HG02885 (cell line): ENCODE results near the gene PPM1L.

Source experiments
- ATAC-seq: cut with Tn5 transposase; IDR thresholded peaks from one replicate; pipeline ENCODE4 v1.9.1; 2021; ENCODE audit warnings: mild to moderate bottlenecking; ENCODE audit not compliant: unreplicated experiment, poor library complexity

The PPM1L gene

DNA sequence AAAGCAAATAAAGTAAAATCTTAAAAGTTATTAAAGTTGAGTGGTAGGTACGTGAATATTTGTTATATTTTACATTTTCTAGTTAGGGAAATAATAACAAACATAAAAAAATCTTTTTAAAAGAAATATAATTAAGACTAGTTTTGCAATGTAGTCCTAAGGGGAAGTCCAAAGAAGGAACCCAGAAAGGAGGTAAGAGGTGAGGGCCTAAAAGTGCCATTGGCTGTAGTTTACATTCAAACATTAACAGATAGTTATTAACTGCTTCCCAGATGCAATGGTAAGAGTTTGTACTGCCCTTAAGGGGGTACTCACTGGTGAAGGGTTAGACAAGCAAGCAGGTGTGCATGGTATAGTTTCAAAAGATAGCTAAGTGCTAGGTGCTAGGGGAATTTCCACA lies 269.9 kb downstream of the PPM1L start:
- no peak for ATAC-seq

GRCh38 chr3:161026612-161027510 lies 270.8 kb downstream of the PPM1L start:
- no peak for ATAC-seq

DNA sequence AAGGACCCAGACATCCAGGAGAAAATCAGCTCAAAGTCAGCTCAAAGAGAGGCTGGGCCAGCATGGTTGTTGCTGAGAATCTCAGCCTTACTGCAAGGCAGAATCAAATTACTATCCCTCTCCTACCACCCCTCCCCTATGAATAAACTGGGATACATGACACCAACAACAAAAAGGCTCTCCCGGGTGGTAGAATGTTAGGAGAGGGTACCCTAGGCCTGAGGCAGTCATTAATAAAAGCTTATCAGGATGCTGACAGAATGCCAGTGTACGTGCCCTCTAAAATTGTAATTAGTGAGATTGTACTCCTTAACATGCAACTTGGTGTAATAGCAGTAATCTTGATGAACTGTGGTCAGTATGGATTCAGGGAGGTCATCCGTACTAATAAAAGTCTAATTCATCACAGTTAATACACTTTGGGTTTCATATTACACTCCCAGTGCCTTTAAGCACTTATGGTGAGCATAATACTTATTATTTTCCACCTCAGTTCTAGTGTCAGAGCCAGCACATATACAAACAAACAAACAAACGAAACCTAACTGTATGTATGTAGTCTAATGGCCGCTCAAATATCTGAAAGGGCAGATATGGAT lies 272.6 kb downstream of the PPM1L start:
- no peak for ATAC-seq

GRCh38 chr3:161031134-161031533 lies 275.1 kb downstream of the PPM1L start:
- no peak for ATAC-seq

DNA sequence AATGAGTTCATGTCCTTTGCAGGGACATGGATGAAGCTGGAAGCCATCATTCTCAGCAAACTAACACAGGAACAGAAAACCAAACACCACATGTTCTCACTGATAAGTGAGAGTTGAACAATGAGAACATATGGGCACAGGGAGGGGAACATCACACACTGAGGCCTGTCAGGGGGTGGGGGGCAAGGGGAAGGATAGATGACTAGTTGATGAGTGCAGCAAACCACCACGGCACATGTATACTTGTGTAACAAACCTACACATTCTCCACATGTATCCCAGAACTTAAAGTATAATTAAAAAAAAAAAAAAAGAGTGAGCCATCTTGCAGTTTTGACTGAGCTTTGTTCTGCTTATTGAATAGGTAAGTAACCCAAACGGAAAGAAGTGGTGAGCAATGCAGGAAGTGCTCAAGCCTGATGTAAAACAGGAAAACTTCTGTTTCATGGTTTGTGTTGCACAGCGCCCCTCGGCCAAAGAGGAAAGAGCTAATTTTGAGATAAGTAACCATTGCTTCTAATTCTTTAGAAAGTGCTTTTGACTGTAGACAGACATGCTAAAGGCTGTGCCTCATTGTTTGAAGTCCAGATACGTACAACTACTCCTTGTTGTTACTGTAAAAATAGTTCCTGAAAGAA lies 279.0 kb downstream of the PPM1L start:
- peak; percentile 86 for ATAC-seq

GRCh38 chr3:161035711-161036110 lies 279.7 kb downstream of the PPM1L start:
- peak; percentile 33 for ATAC-seq

DNA sequence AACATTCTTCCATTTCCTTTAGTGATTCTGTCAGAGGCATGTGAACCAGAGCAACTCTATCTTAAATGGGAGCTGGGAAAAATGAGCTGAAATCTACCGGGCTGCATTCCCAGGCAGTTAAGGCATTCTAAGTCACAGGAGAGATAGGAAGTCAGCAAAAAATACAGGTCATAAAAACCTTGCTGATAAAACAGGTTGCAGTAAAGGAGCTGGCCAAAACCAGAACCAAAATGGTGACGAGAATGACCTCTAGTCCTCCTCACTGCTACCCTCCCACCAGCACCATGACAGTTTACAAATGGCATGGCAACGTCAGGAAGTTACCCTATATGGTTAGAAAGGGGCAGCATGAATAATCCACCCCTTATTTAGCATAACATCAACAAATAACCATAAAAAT lies 282.7 kb downstream of the PPM1L start:
- ATAC-seq: no peak

- ATAC-seq: peak; percentile 71
Observed at GRCh38 chr3:161042023-161042501, 286.0 kb downstream of the PPM1L start.

GRCh38 chr3:161043336-161044035 lies 287.5 kb downstream of the PPM1L start:
- ATAC-seq: peak; percentile 89

GRCh38 chr3:161049683-161050248 lies 293.7 kb downstream of the PPM1L start:
- no peak for ATAC-seq

GRCh38 chr3:161050935-161051334 lies 294.9 kb downstream of the PPM1L start:
- ATAC-seq: peak; percentile 89

DNA sequence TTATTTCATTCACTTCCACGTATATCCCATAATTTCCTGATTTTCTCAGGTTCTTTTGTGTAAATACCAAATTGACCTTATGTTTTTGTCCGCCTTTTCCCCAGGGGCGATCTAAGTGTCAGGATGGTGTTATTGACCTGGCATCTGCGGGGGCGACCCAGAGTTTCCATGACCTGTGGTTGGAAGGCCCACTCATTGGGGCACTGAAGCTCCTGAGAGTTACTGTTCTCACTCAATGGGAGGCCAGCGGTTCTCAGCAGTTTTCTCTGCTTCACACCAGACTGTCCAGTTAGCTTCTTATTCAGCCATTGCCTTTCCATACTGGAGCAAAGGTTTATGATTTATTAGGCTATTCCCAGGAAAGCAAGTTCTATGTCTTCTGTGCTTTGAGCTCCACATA lies 295.8 kb downstream of the PPM1L start:
- ATAC-seq: no peak

DNA sequence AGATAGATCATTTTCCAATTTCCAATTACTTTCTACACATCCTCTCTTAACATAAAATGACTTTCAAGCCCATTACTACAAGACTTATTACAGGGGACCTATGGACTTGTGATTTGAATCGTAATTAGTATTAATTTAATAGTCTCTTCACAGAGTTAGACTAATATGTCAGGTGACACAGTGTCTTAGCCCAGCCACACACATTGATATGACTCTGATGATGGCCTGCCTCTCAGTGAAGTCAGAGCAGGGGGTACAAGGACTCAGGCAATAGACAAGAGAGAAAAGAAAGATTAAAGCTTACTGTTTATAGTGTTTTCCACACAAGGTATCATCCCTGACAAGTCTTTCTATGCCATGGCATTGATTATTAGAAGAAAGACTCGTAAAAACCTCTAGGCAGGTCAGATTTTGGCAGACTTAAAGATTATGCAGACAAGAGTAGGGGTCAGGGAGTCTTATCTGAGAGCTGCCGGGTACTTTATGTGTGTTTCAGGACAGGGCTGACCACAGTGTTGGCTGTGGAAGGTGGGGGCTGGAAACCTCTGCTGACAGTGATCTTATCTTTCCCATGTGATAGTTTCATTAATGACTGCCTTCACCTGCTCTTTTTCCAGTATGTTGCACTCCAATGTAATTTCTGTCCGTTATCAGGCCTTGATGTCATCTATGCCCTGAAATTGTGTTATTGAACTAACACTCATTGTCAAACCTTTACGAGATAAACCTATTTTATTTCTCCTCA lies 299.0 kb downstream of the PPM1L start:
- no peak for ATAC-seq

DNA sequence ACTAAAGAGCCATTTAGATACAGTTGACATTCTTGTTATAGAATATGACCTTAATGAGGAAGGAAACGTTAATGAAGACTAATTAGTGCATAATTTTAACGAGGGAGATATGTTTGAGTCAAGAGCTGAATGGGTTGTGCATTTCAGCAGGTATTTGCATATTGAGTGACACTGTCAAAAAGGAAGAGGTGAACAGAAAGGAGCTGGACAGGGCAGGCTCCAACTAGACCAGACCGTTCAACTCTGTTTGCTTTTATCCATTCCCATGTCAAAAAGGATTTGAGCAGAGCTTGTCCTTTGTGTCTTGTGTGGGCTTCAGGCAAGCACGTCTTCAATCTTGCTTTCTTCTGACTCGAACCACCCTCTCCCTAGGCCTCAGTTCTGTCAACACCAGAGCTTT lies 308.4 kb downstream of the PPM1L start:
- no peak for ATAC-seq

DNA sequence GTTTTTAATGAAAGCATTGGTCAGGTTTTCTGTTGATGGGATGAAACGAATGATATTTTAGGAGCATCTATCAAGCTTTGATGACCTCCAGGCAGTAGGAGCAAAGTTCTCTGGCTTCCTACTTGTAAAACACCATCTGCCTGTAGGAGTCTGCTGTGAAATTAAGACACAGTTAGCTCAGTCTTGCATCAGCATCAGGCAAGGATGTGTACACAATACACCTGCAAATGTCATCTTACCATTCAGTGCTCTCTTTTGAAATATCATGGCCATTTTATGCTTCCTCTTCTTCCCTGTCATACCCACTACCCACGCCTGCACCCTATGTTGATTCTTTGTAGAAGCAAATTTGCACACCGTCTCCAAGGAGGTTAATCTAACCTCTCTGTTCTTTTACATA lies 310.9 kb downstream of the PPM1L start:
- no peak for ATAC-seq

DNA sequence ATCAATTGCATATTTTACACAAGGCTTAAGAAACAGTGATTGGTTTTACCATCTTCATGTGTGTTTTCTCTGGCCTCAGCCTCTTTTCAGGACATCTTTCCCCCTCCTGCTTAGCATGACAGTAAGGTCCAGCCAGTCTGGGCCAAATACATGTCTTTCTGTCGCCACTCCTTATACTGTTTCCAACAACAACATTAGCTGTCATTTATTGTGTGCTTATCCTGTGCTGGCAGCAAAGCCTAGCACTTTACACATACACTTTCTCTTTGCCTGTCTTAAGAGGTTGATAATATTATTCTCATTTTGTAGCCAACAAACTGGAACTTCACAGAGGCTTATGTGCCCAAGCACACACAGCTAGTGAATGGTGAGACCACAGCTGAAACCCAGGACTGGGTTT lies 311.3 kb downstream of the PPM1L start:
- ATAC-seq: no peak

DNA sequence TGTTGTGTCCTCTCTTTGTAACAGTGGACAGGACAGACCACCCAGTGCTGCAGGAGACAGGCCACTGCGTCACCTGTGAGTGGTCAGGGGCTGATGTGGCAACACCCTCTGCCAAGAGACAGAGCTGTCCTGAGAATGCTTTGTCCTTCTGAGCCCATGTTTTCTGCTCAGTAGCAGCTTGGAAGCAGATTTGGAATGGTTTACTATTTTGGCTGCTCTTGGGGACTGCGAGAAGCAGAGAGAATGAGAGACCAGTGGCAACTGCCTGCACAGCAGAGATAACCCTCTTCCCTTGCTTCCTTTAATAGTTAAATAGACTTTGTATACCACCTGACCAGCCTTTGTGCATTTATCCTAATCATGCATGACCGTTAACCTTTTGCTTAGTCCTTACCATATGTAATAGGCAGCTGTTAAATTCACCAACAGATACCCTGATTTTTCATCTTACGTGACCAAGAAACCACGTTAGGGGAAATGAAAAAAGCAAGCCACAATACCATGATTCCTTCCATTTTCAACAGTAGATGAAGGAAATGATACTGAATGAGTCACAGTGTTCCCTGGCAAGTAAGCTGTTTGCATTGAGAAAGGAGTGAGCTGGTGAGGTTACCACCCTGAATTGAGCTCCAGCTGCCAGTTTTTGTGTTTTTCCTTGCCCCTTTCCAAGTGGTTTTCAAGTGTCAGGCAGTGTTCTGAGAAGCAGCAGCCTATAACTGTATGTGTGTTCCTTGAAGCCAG lies 313.6 kb downstream of the PPM1L start:
- peak; percentile 93 for ATAC-seq

- ATAC-seq: no peak
Observed at GRCh38 chr3:161070252-161070930, 314.4 kb downstream of the PPM1L start.
